Measurements from ENCODE around the gene IMPACT.

DNA sequence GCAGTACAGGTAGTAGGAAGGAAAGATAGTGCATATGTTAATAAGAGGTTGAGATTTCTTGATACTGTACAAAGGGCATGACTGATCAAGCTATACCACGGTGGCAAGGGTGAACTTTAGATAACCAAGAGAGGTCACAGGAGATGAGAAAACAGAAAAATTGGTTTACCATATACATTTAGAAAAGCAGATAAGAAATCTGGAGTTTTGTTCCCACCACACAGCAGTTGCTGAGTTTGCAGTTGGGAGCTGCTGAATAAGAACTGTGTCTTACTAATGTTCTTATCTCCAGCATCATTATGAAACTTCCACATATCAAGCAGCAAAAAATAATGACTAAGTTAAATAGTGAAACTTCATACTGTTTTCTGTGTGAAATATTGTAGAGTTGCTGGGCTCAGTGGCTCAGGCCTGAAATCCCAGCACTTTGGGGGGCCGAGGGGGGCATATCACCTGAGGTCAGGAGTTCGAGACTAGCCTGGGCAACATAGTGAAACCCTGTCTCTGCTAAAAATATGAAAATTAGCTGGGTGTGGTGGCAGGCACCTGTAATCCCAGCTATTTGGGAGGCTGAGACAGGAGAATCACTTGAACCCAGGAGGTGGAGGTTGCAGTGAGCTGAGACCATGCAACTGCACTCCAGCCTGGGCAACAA, 12.0 kb upstream of the IMPACT start:
- no peak for TF ChIP-seq CTCF (IDR thresholded peaks at IDR 0.05)
- TF ChIP-seq POLR2A (IDR thresholded peaks at IDR 0.05): no peak

Data from body of pancreas (tissue), 4 donors.